Activated naive CD4-positive, alpha-beta T cell treated with anti-CD3 and anti-CD28 coated beads, Interleukin-2, amount 50 U/mL, for 16 hours (primary cell): ENCODE measurements around the gene TFAM.

Experiments used
- DNase-seq: peaks from one replicate; pipeline ENCODE4 v3.0.0-alpha.2; 2020

The TFAM gene

GRCh38 chr10:58384999-58385783 lies at the start of gene TFAM:
TFAM (plus strand) TSS chr10:58385410; CDS start chr10:58385548, 138 bp downstream.
- peak; percentile 96 for DNase-seq

GRCh38 chr10:58336242-58336641 lies 49.0 kb upstream of the TFAM start:
- no peak for DNase-seq

GRCh38 chr10:58341422-58341821 lies 43.8 kb upstream of the TFAM start:
- DNase-seq, result no peak

- no peak for DNase-seq
Measured at GRCh38 chr10:58341947-58342346, 43.3 kb upstream of the TFAM start.

- DNase-seq, result no peak
Measured at GRCh38 chr10:58347967-58348366, 37.2 kb upstream of the TFAM start.

- DNase-seq, result no peak
Measured at GRCh38 chr10:58348571-58349033, 36.6 kb upstream of the TFAM start.

- no peak for DNase-seq
Measured at GRCh38 chr10:58350023-58350422, 35.2 kb upstream of the TFAM start.

- DNase-seq, result no peak
Measured at GRCh38 chr10:58350619-58351323, 34.4 kb upstream of the TFAM start.

- no peak for DNase-seq
Measured at GRCh38 chr10:58351616-58352578, 33.3 kb upstream of the TFAM start.

- no peak for DNase-seq
Measured at GRCh38 chr10:58352956-58353610, 32.1 kb upstream of the TFAM start.

GRCh38 chr10:58356756-58357155 lies 28.5 kb upstream of the TFAM start:
- DNase-seq, result no peak

- DNase-seq, result no peak
Measured at GRCh38 chr10:58358314-58358933, 26.8 kb upstream of the TFAM start.

GRCh38 chr10:58358947-58359346 lies 26.3 kb upstream of the TFAM start:
- DNase-seq, result no peak

GRCh38 chr10:58359541-58359940 lies 25.7 kb upstream of the TFAM start:
- no peak for DNase-seq

- no peak for DNase-seq
Measured at GRCh38 chr10:58360412-58361004, 24.7 kb upstream of the TFAM start.

- no peak for DNase-seq
Measured at GRCh38 chr10:58361353-58361752, 23.9 kb upstream of the TFAM start.

- DNase-seq, result no peak
Measured at GRCh38 chr10:58362027-58362789, 23.0 kb upstream of the TFAM start.

- DNase-seq, result no peak
Measured at GRCh38 chr10:58367069-58367468, 18.1 kb upstream of the TFAM start.

- no peak for DNase-seq
Measured at GRCh38 chr10:58371473-58371872, 13.7 kb upstream of the TFAM start.

- DNase-seq, result no peak
Measured at GRCh38 chr10:58372607-58373441, 12.4 kb upstream of the TFAM start.
